Osteocyte (in vitro differentiated cells): ENCODE measurements around the gene TEKT3. TPM values are rescaled to one million over a fixed set of nuclear protein-coding genes. Genes with fewer than 3 reads are reported as not detected.

Experiments used
- DNase-seq: peaks from one replicate; pipeline ENCODE4 v3.0.0; 2021; ENCODE audit warnings: mixed read lengths; ENCODE audit not compliant: unreplicated experiment; ENCODE audit errors: extremely low spot score
- H3K27ac Mint-ChIP-seq: one replicate; pipeline ENCODE4 v1.8.0; 2021; ENCODE audit warnings: mild to moderate bottlenecking, mixed read lengths; ENCODE audit not compliant: unreplicated experiment
- H3K27me3 Mint-ChIP-seq: one replicate; pipeline ENCODE4 v1.8.0; 2021; ENCODE audit warnings: mixed read lengths; ENCODE audit not compliant: unreplicated experiment
- H3K36me3 Mint-ChIP-seq: one replicate; pipeline ENCODE4 v1.8.0; 2021; ENCODE audit warnings: mixed read lengths; ENCODE audit not compliant: unreplicated experiment
- H3K4me1 Mint-ChIP-seq: one replicate; pipeline ENCODE4 v1.8.0; 2021; ENCODE audit warnings: mixed read lengths; ENCODE audit not compliant: unreplicated experiment
- H3K4me3 Mint-ChIP-seq: one replicate; pipeline ENCODE4 v1.8.0; 2021; ENCODE audit warnings: mild to moderate bottlenecking, moderate library complexity, mixed read lengths; ENCODE audit not compliant: unreplicated experiment
- H3K9me3 Mint-ChIP-seq: one replicate; pipeline ENCODE4 v1.8.0; 2021; ENCODE audit warnings: mixed read lengths; ENCODE audit not compliant: unreplicated experiment
- total RNA-seq: library from RNA; stranded (reverse); gene quantifications from 2 replicates; pipeline ENCODE4 v1.2.1, GENCODE V29; 2021
- TF ChIP-seq, protein P1 (sequence below): fragments of 200-600 bp; sonication (generic); IDR thresholded peaks from 2 replicates; pipeline ENCODE4 v1.5.0; 2021; ENCODE audit warnings: antibody characterized with exemption, mild to moderate bottlenecking, moderate library complexity

The TEKT3 gene
- total RNA-seq, 1 donor from 2014 or later: not detected

- Mint-ChIP-seq H3K9me3 (no peaks in the 10 kb centered on the region), H3K27ac (no peak overlapping the region), H3K27me3 (peaks cover 7% of the 10 kb centered on the region), H3K4me1 (peaks cover 4% of the 10 kb centered on the region), H3K4me3 (no peak overlapping the region), H3K36me3 (no peaks in the 10 kb centered on the region)
- TF ChIP-seq, protein P1, sequence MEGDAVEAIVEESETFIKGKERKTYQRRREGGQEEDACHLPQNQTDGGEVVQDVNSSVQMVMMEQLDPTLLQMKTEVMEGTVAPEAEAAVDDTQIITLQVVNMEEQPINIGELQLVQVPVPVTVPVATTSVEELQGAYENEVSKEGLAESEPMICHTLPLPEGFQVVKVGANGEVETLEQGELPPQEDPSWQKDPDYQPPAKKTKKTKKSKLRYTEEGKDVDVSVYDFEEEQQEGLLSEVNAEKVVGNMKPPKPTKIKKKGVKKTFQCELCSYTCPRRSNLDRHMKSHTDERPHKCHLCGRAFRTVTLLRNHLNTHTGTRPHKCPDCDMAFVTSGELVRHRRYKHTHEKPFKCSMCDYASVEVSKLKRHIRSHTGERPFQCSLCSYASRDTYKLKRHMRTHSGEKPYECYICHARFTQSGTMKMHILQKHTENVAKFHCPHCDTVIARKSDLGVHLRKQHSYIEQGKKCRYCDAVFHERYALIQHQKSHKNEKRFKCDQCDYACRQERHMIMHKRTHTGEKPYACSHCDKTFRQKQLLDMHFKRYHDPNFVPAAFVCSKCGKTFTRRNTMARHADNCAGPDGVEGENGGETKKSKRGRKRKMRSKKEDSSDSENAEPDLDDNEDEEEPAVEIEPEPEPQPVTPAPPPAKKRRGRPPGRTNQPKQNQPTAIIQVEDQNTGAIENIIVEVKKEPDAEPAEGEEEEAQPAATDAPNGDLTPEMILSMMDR: no peak
- no peak for DNase-seq
Measured at GRCh38 chr17:15351925-15352324, 10.5 kb upstream of the TEKT3 start.

DNA sequence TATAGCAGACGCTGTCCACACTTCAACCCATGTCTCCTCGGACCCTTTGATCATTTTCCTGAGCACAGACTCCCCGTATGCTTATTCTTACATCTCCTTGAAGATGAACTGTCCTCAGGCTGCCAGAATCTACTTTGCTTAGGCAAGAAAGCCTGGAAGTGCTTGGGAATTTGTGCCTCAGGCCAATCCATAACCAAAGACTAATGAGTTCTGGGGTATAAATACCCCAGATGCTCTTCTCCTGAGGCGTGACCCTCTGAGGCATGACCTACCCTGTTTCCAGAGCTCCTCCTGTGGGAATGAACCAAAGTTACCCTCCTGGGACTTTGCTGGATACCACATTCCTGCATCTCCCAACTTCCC lies 10.1 kb upstream of the TEKT3 start:
- Mint-ChIP-seq H3K27ac (no peak overlapping the region), H3K4me3 (no peak overlapping the region), H3K27me3 (peaks cover 6% of the 10 kb centered on the region), H3K36me3 (no peaks in the 10 kb centered on the region), H3K9me3 (no peaks in the 10 kb centered on the region), H3K4me1 (peaks cover 4% of the 10 kb centered on the region)
- no peak for DNase-seq
- TF ChIP-seq, protein P1: no peak

DNA sequence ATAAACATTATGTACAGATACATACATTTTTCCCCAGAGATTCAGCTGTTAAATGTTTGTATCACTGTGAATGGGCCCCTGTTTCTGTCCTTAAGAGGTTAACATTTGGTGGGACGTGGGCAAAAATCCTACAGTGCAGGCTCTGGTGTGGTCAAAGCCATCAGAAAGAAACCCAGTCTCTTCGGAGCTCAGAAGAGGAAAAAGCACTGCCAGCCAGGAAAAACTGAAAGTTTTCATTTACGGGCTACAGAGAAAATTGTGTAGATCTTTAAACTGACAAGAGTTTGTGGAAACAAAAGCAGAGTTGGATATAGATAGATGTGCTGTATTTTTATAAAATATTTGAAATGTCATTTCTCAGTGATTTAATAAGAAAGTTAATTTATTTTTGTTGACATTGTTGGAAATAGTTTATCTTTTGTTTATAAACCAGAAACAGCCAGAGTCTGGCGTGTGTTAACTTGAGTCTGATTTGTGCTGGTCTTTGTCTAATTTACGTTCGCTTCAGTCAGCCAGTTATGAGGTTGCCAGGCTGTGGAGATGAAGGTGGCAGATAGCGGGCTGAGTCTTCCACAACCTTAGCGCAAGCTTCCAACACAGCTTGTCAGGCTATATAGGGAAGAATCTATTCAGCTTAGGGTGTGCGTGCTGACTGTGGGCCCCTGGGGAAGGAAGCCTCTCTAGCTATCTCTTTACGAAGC lies 9.5 kb upstream of the TEKT3 start:
- no peak for DNase-seq
- peaks cover 6% of the 10 kb centered on the region for H3K27me3 Mint-ChIP-seq

DNA sequence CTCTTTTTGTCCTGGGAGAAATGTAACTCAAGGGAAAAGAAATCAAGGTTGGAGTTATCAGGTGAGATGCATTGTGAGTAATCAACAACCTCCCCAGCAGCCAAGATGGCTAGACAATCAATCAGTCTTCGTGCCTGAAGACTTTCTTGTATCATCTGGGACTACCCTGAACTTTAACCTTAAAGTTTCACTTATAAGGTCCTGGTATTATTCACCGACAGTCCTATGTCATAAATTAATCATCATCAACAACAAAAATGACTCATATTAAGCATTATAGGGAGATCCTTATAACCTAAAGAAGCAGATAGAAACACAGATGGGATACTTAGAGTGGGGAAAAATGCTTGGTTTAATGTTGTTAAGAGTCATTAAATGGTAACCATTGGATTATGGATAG lies 7.7 kb upstream of the TEKT3 start:
- no peak for DNase-seq
- Mint-ChIP-seq H3K4me3 (no peak overlapping the region), H3K36me3 (no peaks in the 10 kb centered on the region), H3K27ac (no peak overlapping the region), H3K27me3 (peaks cover 3% of the 10 kb centered on the region), H3K9me3 (no peaks in the 10 kb centered on the region), H3K4me1 (peaks cover 4% of the 10 kb centered on the region)
- TF ChIP-seq, protein P1: no peak

More for the DNA sequence above, 9.5 kb upstream of the TEKT3 start:
- Mint-ChIP-seq H3K36me3 (no peaks in the 10 kb centered on the region), H3K4me1 (peaks cover 4% of the 10 kb centered on the region), H3K9me3 (no peaks in the 10 kb centered on the region), H3K4me3 (no peak overlapping the region), H3K27ac (no peak overlapping the region)
- TF ChIP-seq, protein P1: no peak

GRCh38 chr17:15348021-15348420 lies 6.6 kb upstream of the TEKT3 start:
- Mint-ChIP-seq H3K27ac (no peak overlapping the region), H3K4me3 (no peak overlapping the region), H3K36me3 (no peaks in the 10 kb centered on the region), H3K9me3 (no peaks in the 10 kb centered on the region), H3K27me3 (peaks cover 3% of the 10 kb centered on the region), H3K4me1 (peaks cover 5% of the 10 kb centered on the region)
- no peak for DNase-seq
- TF ChIP-seq, protein P1: no peak
